Breast epithelium (tissue), 3 donors: ENCODE measurements around the gene CXorf58.

Source experiments
- CTCF ChIP-seq, 3 donors: fragments of 450-650 bp; IDR thresholded peaks; one replicate each; pipeline ENCODE4 v1.5.1; 2016 to 2017; ENCODE audit warnings: antibody characterized with exemption in 3 of 3, mild to moderate bottlenecking in 3 of 3, moderate library complexity in 3 of 3
- POLR2A ChIP-seq: fragments of 450-650 bp; IDR thresholded peaks from one replicate; pipeline ENCODE4 v1.6.1; 2016; ENCODE audit warnings: antibody characterized with exemption, mild to moderate bottlenecking, moderate library complexity
- POLR2AphosphoS5 ChIP-seq, 3 donors: sonication (generic); formaldehyde crosslinking; IDR thresholded peaks; one replicate each; pipeline ENCODE4 v1.6.1; 2017; ENCODE audit warnings: antibody characterized with exemption in 3 of 3

GRCh38 chrX:23959781-23960180 lies 52.0 kb downstream of the CXorf58 start:
- TF ChIP-seq CTCF (IDR thresholded peaks at IDR 0.05) (no peak), POLR2AphosphoS5 (IDR thresholded peaks at IDR 0.05) (no peak), POLR2A (no peak)
